Measurements from ENCODE around the gene MICU1. TPM values are rescaled to one million over a fixed set of nuclear protein-coding genes. Genes with fewer than 3 reads are reported as not detected.

The MICU1 gene
- total RNA-seq, 2 experiments from 2014 or later = 9.4 to 12.1 TPM

DNA sequence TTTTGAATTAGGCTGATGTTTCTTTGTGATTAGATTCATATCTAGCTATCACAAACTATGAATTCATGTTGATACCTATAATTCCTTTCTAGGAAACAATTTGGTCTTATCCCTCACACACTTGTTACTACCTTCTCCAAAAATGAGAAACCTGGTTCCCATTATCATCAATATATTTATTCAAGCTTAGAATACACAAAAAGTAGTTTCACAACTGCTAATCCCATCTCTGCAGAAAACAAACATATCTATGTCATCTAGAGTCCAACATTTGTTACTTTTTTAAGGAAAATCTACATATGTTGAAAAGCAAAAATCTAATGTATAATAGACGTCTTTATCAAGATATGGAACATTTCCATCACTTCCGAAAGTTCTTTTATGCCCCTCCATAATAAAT, 110.4 kb downstream of the MICU1 start:
- Histone ChIP-seq H3K27me3 (ENCODE audit: control insufficient read depth in 1 of 2, insufficient read depth in 2 of 2, low read length in 2 of 2) (no peaks in the 10 kb centered on the region), H3K4me1 (ENCODE audit: insufficient read depth, low read length) (no peaks in the 10 kb centered on the region), H3K36me3 (ENCODE audit: insufficient read depth, low read length) (no peaks in the 10 kb centered on the region), H3K27ac (ENCODE audit: low read depth in 1 of 2, low read length in 2 of 2) (no peak overlapping the region), H3K4me3 (ENCODE audit: low read length) (no peak overlapping the region), H3K9me3 (ENCODE audit: control insufficient read depth in 1 of 2, insufficient read depth in 1 of 2, low read length in 2 of 2) (peaks cover 0 to 5% of the 10 kb centered on the region in 2 experiments)
- intact Hi-C loops (cut with DNase I, micrococcal nuclease) = no loop called here
- DNase-seq = no peak
- H3K36me3 Mint-ChIP-seq (ENCODE audit: low read depth) = peaks cover 40% of the 10 kb centered on the region
- CTCF ChIA-PET = no interaction called here
- H3K9me3 Mint-ChIP-seq = peaks cover 16% of the 10 kb centered on the region
- no peak overlapping the region for H3K27ac Mint-ChIP-seq
- no peak for ATAC-seq (ENCODE audit: poor library complexity)
- no peak overlapping the region for H3K4me3 Mint-ChIP-seq
- TF ChIP-seq, protein P1, sequence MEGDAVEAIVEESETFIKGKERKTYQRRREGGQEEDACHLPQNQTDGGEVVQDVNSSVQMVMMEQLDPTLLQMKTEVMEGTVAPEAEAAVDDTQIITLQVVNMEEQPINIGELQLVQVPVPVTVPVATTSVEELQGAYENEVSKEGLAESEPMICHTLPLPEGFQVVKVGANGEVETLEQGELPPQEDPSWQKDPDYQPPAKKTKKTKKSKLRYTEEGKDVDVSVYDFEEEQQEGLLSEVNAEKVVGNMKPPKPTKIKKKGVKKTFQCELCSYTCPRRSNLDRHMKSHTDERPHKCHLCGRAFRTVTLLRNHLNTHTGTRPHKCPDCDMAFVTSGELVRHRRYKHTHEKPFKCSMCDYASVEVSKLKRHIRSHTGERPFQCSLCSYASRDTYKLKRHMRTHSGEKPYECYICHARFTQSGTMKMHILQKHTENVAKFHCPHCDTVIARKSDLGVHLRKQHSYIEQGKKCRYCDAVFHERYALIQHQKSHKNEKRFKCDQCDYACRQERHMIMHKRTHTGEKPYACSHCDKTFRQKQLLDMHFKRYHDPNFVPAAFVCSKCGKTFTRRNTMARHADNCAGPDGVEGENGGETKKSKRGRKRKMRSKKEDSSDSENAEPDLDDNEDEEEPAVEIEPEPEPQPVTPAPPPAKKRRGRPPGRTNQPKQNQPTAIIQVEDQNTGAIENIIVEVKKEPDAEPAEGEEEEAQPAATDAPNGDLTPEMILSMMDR (IDR thresholded peaks at IDR 0.05) = no peak
- POLR2A ChIA-PET = no interaction called here
- no peaks in the 10 kb centered on the region for H3K4me1 Mint-ChIP-seq (ENCODE audit: low read depth)
- no peaks in the 10 kb centered on the region for H3K27me3 Mint-ChIP-seq

DNA sequence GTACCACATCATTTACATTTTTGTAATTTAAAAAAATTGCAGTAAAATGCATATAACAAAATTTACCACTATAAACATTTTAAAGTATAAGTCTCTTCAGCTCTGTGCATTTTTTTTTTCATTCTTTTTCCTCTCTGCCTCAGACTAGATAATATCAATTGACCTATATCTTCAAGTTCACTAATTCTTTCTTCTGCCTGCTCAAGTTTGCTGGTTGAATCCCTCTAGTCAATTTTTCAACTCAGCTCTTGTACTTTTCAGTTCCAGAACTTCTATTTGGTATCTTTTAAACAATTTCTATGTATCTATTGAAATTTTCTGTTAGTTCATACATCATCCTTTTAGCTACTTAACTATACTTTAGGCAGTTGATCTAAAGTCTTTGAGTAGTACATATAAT, 112.0 kb downstream of the MICU1 start:
- H3K27me3 Mint-ChIP-seq = no peaks in the 10 kb centered on the region
- no peak for ATAC-seq (ENCODE audit: poor library complexity)
- H3K4me3 ChIP-seq (ENCODE audit: low read length) = no peak overlapping the region
- no peaks in the 10 kb centered on the region for H3K4me1 Mint-ChIP-seq (ENCODE audit: low read depth)
- no peaks in the 10 kb centered on the region for H3K36me3 ChIP-seq (ENCODE audit: insufficient read depth, low read length)
- ChIA-PET POLR2A (no interaction called here), CTCF (no interaction called here)
- no peak overlapping the region for H3K4me3 Mint-ChIP-seq
- no peak overlapping the region for H3K27ac Mint-ChIP-seq
- no peak for DNase-seq
- peaks cover 16% of the 10 kb centered on the region for H3K9me3 Mint-ChIP-seq
- TF ChIP-seq, protein P1 (IDR thresholded peaks at IDR 0.05) = no peak
- H3K9me3 ChIP-seq (ENCODE audit: control insufficient read depth in 1 of 2, insufficient read depth in 1 of 2, low read length in 2 of 2) = peaks cover 0 to 5% of the 10 kb centered on the region in 2 experiments
- intact Hi-C loops (cut with DNase I, micrococcal nuclease) = no loop called here
- peaks cover 35% of the 10 kb centered on the region for H3K36me3 Mint-ChIP-seq (ENCODE audit: low read depth)
- H3K27me3 ChIP-seq (ENCODE audit: control insufficient read depth in 1 of 2, insufficient read depth in 2 of 2, low read length in 2 of 2) = no peaks in the 10 kb centered on the region
- H3K4me1 ChIP-seq (ENCODE audit: insufficient read depth, low read length) = no peaks in the 10 kb centered on the region
- H3K27ac ChIP-seq (ENCODE audit: low read depth in 1 of 2, low read length in 2 of 2) = no peak overlapping the region

DNA sequence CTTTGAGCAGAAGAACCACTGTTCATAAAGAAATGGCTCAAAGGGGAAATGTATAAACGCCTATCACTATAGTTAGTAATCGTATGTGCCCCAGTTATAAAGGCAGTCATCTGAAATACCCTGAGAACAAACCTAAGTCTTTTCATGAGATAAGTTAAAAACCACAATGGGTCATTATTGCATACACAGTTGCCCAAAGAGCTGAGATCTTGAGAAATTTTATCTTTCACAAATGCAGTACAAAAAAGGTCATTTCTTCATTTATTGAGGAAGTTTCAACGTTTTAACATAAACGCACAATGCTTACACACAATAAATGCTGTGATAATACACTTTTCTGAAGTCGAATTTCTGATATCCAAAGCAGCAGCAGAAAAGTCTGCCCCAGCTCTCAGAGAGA, 114.4 kb downstream of the MICU1 start:
- TF ChIP-seq, protein P1 (IDR thresholded peaks at IDR 0.05) = no peak
- Histone ChIP-seq H3K27me3 (ENCODE audit: control insufficient read depth in 1 of 2, insufficient read depth in 2 of 2, low read length in 2 of 2) (no peaks in the 10 kb centered on the region), H3K27ac (ENCODE audit: low read depth in 1 of 2, low read length in 2 of 2) (no peak overlapping the region), H3K4me1 (ENCODE audit: insufficient read depth, low read length) (no peaks in the 10 kb centered on the region), H3K9me3 (ENCODE audit: control insufficient read depth in 1 of 2, insufficient read depth in 1 of 2, low read length in 2 of 2) (peaks cover 0 to 5% of the 10 kb centered on the region in 2 experiments), H3K4me3 (ENCODE audit: low read length) (no peak overlapping the region), H3K36me3 (ENCODE audit: insufficient read depth, low read length) (no peaks in the 10 kb centered on the region)
- H3K4me3 Mint-ChIP-seq = no peak overlapping the region
- H3K27me3 Mint-ChIP-seq = no peaks in the 10 kb centered on the region
- no peak overlapping the region for H3K27ac Mint-ChIP-seq
- DNase-seq (peak in 3 of 14 experiments; percentile 7 to 35 (median 18)), ATAC-seq (ENCODE audit: poor library complexity) (no peak)
- peaks cover 43% of the 10 kb centered on the region for H3K36me3 Mint-ChIP-seq (ENCODE audit: low read depth)
- CTCF ChIA-PET = no interaction called here
- POLR2A ChIA-PET = no interaction called here
- intact Hi-C loops (cut with DNase I, micrococcal nuclease) = no loop called here
- peaks cover 13% of the 10 kb centered on the region for H3K9me3 Mint-ChIP-seq
- H3K4me1 Mint-ChIP-seq (ENCODE audit: low read depth) = no peaks in the 10 kb centered on the region
